Aorta (tissue), 5 donors: ENCODE data around the gene ZDHHC14. TPM values are rescaled to one million over a fixed set of nuclear protein-coding genes. Genes with fewer than 3 reads are reported as not detected.
"Not testable (repeated sequence)": the region's sequence is repeated elsewhere in the genome, so short reads cannot be mapped to it uniquely, and the experiment has no call there.

Experiments
- ATAC-seq: fragments of 200-7000 bp; cut with Tn5 transposase; one replicate; pipeline ENCODE4 v1.9.1; 2022; ENCODE audit warnings: moderate library complexity; ENCODE audit not compliant: low FRiP score
- DNase-seq, 2 donors: peaks; one replicate each; pipeline ENCODE4 v3.0.0-alpha.2; 2020
- H3K27ac ChIP-seq, 2 donors: one replicate each; pipeline ENCODE4 v1.5.1; 2013; ENCODE audit warnings: low read length in 2 of 2, mild to moderate bottlenecking in 2 of 2, moderate library complexity in 2 of 2, control low read depth in 1 of 2, inconsistent platforms in 1 of 2, low read depth in 1 of 2
- H3K27me3 ChIP-seq, 2 donors: one replicate each; pipeline ENCODE4 v1.6.1; 2013; ENCODE audit warnings: control low read depth in 1 of 2, low read length in 1 of 2, mild to moderate bottlenecking in 1 of 2, moderate library complexity in 1 of 2; ENCODE audit not compliant: insufficient read depth in 2 of 2, control insufficient read depth in 1 of 2
- H3K36me3 ChIP-seq, 2 donors: one replicate each; pipeline ENCODE4 v1.6.1; 2013; ENCODE audit warnings: control low read depth in 1 of 2, low read length in 1 of 2, mild to moderate bottlenecking in 1 of 2; ENCODE audit not compliant: insufficient read depth in 2 of 2, control insufficient read depth in 1 of 2
- H3K4me1 ChIP-seq, 2 donors: one replicate each; pipeline ENCODE4 v1.6.1; 2013; ENCODE audit warnings: low read length in 2 of 2, control low read depth in 1 of 2, mild to moderate bottlenecking in 1 of 2, moderate library complexity in 1 of 2; ENCODE audit not compliant: insufficient read depth in 2 of 2, control insufficient read depth in 1 of 2
- H3K4me3 ChIP-seq, 2 donors: one replicate each; pipeline ENCODE4 v1.5.1; 2013; ENCODE audit warnings: low read length in 2 of 2, control low read depth in 1 of 2, mild to moderate bottlenecking in 1 of 2
- H3K9me3 ChIP-seq: one replicate; pipeline ENCODE4 v1.6.1; 2013; ENCODE audit warnings: mild to moderate bottlenecking, low read length; ENCODE audit not compliant: control insufficient read depth
- WGBS, 2 donors: extraction: QIAGEN DNeasy Blood & Tissue Kit; methylation state at CpG; one replicate each; pipeline ENCODE4 v1.1.7; 2013; 5-methylcytosine and 5-hydroxymethylcytosine counted together
- intact Hi-C, 2 donors: fragments of 100-400 bp; cut with DNase I; formaldehyde crosslinking; loops; one replicate each; pipeline versions ENCODE4 v1.14.2 to v1.15.0; 2022
- polyA plus RNA-seq, 2 donors: library from polyadenylated mRNA; stranded (reverse); fragments of 200-250 nt; gene quantifications; one replicate each; pipeline ENCODE4 v1.2.3, GENCODE V29; 2013
- total RNA-seq, 2 donors: library from RNA; stranded (reverse); fragmentation: NEBNext Ultra II Directional; extraction: Animal tissue kit (Norgen Biotek cat#: 25700); gene quantifications; one replicate each; pipeline ENCODE4 v1.2.1, GENCODE V29; 2021
- donor health status: healthy with polysubstance abuse.
- donor health status: Bipolar disorder and iron deficiency.
- donor health status: DM: no; HTN: no; CAD: no.
- donor health status: DM: no; HTN: no; CAD: no.
- donor health status: DM: yes; HTN: yes; CAD: no.

Gene ZDHHC14
- total and polyA plus RNA-seq, 4 donors = 2.8 to 17.8 (median 14.4) TPM

DNA sequence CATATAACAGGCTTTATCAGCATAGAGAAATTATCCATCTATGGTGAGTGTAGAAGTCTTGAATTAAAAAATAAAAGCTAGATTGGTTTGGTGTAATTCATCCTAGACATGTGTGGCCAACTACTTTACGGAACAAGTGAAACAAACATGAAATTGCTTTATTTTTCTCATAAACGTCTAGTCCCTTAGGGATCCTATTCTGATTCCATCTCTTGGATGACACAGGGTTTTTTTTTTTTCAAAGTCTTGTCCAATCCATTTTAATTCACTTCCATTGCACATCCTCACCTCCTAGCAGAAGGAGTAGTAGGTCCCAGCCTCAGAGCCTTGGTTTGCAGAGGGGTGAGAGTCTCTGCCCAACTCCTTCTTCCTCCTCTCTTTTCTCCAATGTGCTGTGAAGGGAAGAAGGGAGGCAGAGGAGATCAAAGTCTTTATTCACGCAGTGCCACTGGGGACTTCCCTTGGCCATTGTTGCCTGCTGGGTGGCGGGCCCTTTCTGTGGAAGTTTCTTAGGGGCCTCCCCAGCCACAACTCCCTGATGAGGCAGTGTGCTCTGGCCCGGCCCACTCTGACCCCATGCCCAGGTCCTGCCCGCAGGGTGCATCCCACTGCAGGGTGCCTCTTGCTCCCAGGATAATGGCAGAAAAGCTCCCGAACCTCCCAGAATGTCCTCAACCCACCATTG is 337.7 kb downstream of the ZDHHC14 start:
- H3K4me1 ChIP-seq = no peaks in the 10 kb centered on the region
- H3K27me3 ChIP-seq = no peaks in the 10 kb centered on the region
- H3K4me3 ChIP-seq = no peak overlapping the region
- WGBS, 2 donors = 83 to 90% methylated on average over 7 of the region's 7 CpGs
- H3K36me3 ChIP-seq = no peaks in the 10 kb centered on the region
- no peaks in the 10 kb centered on the region for H3K9me3 ChIP-seq
- H3K27ac ChIP-seq = no peak overlapping the region
- DNase-seq (no peak), ATAC-seq (no peak)
- intact Hi-C loops = no loop called here

DNA sequence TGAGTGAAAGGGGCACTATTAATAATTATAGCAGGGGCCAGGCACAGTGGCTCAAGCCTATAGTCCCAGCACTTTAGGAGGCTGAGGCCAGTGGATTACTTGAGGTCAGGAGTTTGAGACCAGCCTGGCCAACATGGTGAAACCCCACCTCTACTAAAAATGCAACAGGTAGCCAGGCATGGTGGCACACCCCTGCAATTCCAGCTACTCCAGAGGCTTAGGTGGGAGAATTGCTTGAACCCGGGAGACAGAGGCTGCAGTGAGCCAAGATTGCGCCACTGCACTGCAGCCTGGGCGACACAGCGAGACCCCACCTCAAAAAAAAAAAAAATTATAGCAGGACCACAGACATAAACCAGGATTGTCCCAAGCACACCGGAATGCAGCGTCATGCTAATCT is 340.0 kb downstream of the ZDHHC14 start:
- ATAC-seq, H3K27me3 ChIP-seq, H3K9me3 ChIP-seq, H3K27ac ChIP-seq, H3K4me3 ChIP-seq, DNase-seq, H3K4me1 ChIP-seq, intact Hi-C loops, H3K36me3 ChIP-seq: not testable (repeated sequence)
- WGBS, 2 donors = 96 to 98% methylated on average over 6 of the region's 6 CpGs

DNA sequence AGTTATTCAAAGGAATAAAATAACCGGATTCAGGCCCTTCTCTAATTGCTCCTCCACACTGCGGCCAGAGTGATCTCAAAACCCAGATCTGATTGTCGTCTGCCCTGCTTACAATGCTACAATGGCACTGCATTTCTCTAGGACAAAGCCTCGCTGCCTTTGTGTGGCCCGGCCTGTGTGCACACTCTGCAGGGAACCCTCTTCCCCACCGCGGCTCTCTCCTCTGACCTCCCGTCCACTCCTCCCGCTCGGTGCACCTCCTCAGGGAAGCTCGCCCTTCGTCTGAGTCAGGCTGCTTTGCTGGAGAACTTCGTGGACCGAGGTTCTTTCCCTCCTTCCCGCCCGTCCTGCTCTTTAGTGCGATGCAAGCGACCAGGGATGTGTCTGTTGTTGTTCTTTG is 340.4 kb downstream of the ZDHHC14 start:
- DNase-seq (no peak), ATAC-seq (no peak)
- WGBS, 2 donors = 95 to 96% methylated on average over 18 of the region's 18 CpGs
- peaks cover 3% of the 10 kb centered on the region for H3K9me3 ChIP-seq
- H3K4me1 ChIP-seq = no peaks in the 10 kb centered on the region
- no peak overlapping the region for H3K4me3 ChIP-seq
- no peaks in the 10 kb centered on the region for H3K27me3 ChIP-seq
- intact Hi-C loops = no loop called here
- H3K27ac ChIP-seq = no peak overlapping the region
- H3K36me3 ChIP-seq = no peaks in the 10 kb centered on the region

DNA sequence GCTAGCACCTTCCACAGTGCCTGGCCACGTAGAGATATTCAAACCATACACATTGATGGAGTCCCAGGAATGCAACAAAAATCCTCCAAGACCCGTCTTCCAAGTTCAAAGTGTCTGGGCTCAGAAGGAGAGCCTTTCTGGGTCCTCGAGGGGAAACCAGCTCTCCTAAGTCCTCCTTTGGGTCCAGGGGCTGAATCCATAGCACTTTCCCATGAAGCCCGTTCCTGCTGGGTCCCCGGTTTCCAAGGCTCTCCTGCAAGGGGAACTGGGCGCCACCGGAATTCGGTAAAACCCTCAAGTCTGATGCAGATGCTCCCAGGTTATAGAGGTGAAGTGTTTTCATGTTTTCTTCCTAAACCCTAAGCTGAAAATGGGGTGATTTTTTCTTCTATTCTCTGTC is 340.8 kb downstream of the ZDHHC14 start:
- Histone ChIP-seq H3K27me3 (no peaks in the 10 kb centered on the region), H3K36me3 (no peaks in the 10 kb centered on the region), H3K9me3 (peaks cover 3% of the 10 kb centered on the region), H3K4me1 (no peaks in the 10 kb centered on the region), H3K4me3 (no peak overlapping the region), H3K27ac (no peak overlapping the region)
- ATAC-seq = no peak
- intact Hi-C loops = no loop called here
- WGBS, 2 donors = 91 to 95% methylated on average over 8 of the region's 8 CpGs
- DNase-seq = no peak

DNA sequence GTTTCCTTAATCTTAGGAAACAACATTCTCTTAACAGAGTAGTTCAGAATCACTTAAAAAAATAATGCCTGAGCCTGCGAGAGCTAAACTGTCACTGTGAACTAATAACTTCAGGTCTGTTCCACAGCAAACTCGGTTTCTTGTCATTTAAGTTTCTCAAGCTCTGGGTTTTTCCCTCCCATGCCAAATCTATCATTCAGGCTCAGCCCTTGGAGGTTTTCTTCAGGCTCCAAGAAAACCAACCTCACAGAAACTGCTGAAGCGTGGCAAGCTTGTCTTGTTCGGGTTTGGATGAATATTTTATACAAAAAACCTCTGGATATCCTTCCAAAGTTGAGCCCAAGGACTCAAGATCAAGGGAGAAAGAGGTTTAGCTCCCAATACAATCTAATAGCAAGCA is 342.4 kb downstream of the ZDHHC14 start:
- Histone ChIP-seq H3K9me3 (peaks cover 3% of the 10 kb centered on the region), H3K4me1 (no peaks in the 10 kb centered on the region), H3K27ac (no peak overlapping the region), H3K36me3 (no peaks in the 10 kb centered on the region), H3K27me3 (no peaks in the 10 kb centered on the region), H3K4me3 (no peak overlapping the region)
- intact Hi-C loops = no loop called here
- 7 to 10% methylated on average over 4 of the region's 4 CpGs for WGBS, 2 donors
- no peak for DNase-seq
- ATAC-seq = no peak

DNA sequence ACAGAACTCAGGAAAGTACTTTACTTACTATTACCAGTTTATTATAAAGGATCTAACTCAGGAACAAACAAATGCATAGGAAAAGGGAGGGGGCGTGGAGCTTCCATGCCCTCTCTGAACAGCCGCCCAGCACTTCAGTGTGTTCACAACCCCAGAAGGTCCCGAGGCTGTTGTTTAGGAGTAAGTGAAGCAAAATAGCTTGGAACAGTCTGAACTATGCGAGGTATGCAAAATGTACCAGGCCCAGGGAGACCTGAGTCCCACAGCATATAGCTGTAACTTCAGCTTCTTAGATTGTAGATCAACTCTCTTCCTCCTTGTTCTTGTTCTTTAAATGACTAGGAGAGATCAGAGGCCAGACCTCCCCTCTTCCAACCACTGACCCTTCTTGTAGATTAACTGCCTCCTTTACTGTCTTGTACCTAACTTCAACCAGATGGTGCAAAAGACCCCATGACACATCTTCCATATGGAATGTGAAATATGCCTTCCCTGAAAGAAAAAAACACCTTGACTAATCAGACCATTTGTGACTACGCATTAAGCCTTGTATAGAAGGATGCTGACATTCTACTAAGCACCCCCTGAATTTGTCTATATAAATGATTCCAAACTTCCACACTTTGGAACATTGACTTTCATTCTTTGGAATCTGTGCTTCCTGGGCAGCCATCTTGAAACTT is 343.3 kb downstream of the ZDHHC14 start:
- Histone ChIP-seq H3K27me3 (no peaks in the 10 kb centered on the region), H3K4me3 (no peak overlapping the region), H3K27ac (no peak overlapping the region), H3K36me3 (no peaks in the 10 kb centered on the region), H3K9me3 (peaks cover 3% of the 10 kb centered on the region), H3K4me1 (no peaks in the 10 kb centered on the region)
- no peak for DNase-seq
- no peak for ATAC-seq
- 71% methylated on average over 5 of the region's 5 CpGs for WGBS, 2 donors
- intact Hi-C loops = no loop called here

DNA sequence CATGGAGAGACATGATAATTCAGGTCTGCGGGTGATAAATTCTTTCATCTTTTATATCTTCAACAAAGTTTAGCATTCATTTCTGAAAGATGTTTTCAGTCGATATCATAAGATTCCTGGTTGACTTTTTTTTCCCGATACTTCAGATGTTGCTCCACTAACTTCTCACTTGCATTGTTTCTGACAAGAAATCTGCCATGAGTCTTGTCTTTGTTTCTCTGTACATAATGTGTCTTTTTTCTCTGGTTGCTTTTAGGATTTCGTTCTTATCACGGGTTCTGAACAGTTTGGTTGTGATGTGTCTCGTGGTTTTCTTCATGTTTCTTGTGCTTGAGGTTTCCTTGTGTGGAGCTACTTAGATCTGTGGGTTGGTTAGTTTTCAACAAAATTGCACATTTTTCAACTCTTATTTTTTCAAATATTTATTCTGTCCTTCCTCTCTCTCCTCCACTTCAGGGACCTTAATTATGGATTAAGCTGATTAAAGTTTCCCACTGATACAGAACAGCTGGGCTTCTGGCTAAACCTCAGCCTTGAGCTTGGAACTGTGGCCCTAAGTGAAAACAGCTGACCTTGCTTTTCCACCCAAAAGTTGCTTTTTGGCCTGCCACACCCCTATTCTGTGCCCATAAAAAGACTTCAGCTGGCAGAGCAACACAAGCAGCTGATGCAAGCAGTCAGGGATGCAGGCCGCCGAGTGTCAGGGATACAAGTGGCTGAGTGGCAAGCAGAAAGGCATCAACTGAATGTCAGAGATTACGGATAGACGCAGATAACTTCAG is 344.2 kb downstream of the ZDHHC14 start:
- H3K27ac ChIP-seq = no peak overlapping the region
- peaks cover 3% of the 10 kb centered on the region for H3K9me3 ChIP-seq
- H3K27me3 ChIP-seq = no peaks in the 10 kb centered on the region
- no peaks in the 10 kb centered on the region for H3K4me1 ChIP-seq
- peak; percentile 20 for ATAC-seq
- WGBS, 2 donors = 94 to 96% methylated on average over 10 of the region's 10 CpGs
- intact Hi-C loops = no loop called here
- H3K36me3 ChIP-seq = no peaks in the 10 kb centered on the region
- no peak for DNase-seq
- H3K4me3 ChIP-seq = no peak overlapping the region

DNA sequence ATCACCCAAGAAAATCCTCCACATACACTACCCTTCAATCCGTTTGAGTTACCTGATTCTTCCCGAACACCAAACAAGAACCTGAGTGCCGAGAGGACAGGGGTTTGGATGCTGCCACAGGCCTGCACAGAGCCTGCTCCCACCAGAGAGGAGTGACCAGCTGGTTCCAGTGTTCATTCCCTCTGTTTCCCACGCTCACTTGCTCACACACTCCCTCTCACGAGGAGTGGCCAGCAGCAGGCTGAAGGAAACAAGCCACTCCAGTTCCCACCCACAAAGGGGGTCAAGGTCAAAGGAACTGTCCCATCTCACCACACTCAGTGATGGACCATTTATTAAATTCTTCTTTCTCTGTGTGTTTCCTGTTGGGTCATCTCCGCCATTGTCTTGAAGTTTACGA is 344.8 kb downstream of the ZDHHC14 start:
- H3K27ac ChIP-seq = no peak overlapping the region
- intact Hi-C loops = no loop called here
- no peak overlapping the region for H3K4me3 ChIP-seq
- H3K36me3 ChIP-seq = no peaks in the 10 kb centered on the region
- DNase-seq = no peak
- 97 to 99% methylated on average over 7 of the region's 7 CpGs for WGBS, 2 donors
- H3K9me3 ChIP-seq = peaks cover 3% of the 10 kb centered on the region
- peak; percentile 13 for ATAC-seq
- H3K4me1 ChIP-seq = no peaks in the 10 kb centered on the region
- H3K27me3 ChIP-seq = no peaks in the 10 kb centered on the region
